GM11168 (cell line): Measurements from ENCODE around the gene ZNF19.

ENCODE experiments used
- in situ Hi-C: fragments of 300-500 bp; cut with MboI; formaldehyde crosslinking; loops from one replicate; pipeline ENCODE4 v1.12.0; 2022; ENCODE audit warnings: low sequenced_read_pairs; ENCODE audit not compliant: unreplicated experiment

ZNF19 gene

GRCh38 chr16:71489122-71489521 is at the start of gene ZNF19:
Gene ZNF19 (minus strand): TSS chr16:71489324. CDS start chr16:71482114, 7,210 bp downstream.
- in situ Hi-C loops: no loop called here

- in situ Hi-C loops: no loop called here
Observed at GRCh38 chr16:71537643-71538042, 48.5 kb upstream of the ZNF19 start.

GRCh38 chr16:71536752-71537499 is 47.8 kb upstream of the ZNF19 start:
- in situ Hi-C loops: no loop called here

DNA sequence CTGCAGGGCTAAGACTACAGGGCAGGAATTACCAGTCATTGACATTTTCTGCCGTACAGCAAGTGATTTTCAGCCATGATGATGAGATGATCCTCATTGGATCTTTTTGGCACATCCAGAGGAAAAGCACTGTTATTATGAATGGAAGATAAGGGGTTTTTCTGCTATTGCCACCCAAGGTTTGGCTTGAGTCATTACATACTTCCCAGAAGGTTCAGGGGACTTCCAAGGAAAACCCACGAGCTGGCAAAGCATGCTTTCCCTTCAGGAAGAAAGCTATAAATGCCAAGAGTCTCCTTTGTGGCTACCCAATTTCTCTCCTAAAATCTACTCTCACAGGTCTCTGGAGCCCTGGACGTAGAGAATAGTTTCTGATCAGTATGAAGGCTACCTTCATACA is 43.2 kb upstream of the ZNF19 start:
- in situ Hi-C loops: no loop called here

- in situ Hi-C loops: no loop called here
Observed at GRCh38 chr16:71528863-71529262, 39.7 kb upstream of the ZNF19 start.

DNA sequence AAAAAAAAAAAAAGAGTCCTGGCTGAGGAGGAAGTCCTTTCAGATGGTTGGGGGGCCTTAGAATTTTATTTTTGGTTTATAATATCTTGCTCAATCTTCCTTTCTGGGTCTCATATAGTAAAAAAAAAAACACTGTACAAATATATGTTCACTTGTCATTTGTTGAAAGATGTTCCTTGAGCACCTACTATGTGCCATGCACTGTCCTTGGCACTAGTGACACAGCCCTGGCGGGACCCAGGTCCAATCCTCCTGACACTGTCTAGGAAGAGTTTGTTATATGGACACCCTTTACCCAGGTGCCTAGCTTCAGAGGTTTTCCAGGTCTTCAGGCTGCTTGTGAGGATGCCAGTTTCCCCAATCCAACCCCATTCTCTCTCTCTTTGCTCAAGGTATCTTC is 39.1 kb upstream of the ZNF19 start:
- in situ Hi-C loops: no loop called here

DNA sequence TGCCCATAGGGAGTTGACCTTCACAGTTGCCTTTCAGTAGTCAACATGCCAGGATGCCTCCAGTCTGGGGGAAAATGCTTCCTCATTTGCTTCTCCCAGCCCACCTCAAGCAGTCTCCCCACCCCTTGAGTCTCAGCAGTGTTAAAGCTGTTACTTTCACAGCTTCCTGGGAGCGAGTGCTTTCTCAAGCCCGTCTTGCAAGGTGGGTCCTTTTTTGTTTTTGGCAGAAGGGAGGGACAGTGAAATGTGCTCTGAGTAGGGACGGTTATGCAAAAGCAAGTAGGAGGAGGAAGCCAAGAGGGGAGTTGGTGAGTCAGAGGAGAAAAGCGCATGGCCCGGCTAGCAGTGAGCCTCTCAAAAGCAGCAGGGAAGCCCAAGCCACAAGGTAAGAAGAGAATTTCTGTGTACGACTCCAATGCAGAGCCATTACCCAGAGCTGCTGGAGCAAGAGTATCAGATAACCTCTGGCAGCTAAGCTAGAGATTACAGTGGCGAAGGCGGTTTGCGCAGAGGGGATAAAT is 37.0 kb upstream of the ZNF19 start, which contains the start of gene CHST4:
Gene CHST4 (plus strand): TSS at position 316 of the 521 bp plus-strand sequence. CDS start 10,252 bp downstream, outside the sequence.
- in situ Hi-C loops: no loop called here

DNA sequence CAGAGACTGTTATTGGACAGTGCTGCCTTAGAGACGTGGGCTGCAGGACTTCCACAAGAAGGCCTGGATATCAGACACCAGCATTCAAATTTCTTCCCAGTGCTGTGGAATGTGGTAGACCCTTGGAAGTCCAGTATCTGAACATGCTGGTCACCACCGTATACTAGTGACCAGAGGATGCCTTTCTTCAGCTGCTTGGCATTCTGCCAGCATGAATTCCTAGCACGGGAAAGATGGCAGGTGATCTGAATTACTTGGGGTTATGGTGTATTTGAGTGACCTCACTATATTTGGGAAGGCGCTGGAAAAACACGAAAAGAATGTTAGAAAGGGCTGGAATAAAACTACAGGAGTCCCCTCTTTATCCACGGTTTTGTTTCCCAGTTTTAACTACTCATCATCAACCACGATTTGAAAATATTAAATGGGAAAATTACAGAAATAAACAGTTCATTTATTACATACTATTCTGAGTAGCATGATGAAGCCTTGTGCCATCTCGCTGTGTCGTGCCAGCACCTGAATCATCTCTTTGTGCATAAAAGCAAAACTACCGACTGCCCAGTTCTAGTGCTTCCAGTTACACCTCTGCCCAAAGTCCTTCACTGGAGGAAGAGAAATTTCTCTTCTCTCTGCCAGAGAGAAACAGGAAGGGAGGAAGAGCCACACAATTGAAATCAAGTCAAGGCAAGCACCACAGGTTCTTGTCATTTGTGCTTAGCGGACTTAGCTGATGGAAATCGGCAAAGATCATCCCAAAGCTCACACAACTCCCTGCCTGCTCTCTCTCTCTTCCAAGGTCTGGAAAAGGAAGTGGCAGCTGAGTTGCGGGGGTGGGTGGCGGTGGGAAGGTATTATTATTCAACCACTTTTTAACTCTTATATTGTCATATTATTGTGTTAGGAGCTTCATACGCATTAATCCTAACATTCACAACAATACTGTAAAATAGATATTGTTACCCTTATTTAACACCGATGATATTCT is 35.7 kb upstream of the ZNF19 start:
- in situ Hi-C loops: no loop called here

GRCh38 chr16:71520550-71520949 is 31.4 kb upstream of the ZNF19 start:
- in situ Hi-C loops: no loop called here

- in situ Hi-C loops: no loop called here
Observed at GRCh38 chr16:71515026-71515425, 25.9 kb upstream of the ZNF19 start.

- in situ Hi-C loops: no loop called here
Observed at GRCh38 chr16:71514476-71514875, 25.4 kb upstream of the ZNF19 start.

DNA sequence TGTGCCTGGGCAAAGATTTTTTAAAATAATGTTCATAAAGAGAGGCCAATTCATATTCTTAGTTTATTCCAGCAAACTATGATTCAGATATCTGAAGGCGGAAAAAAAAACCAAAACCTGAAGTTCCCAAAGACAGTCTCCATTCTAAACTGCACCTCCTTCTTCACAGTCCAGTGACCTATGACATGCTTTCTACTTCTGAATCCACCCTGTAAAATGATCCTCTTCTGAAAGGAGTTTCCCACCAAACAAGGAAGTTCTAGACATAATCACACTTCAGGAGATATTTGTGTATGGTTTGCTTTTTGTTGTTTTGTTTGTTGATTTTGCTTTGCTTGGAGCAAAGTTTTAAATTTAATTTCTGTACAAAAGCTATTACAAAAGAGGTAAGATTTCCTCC is 24.2 kb upstream of the ZNF19 start:
- in situ Hi-C loops: no loop called here

GRCh38 chr16:71507061-71507460 is 17.9 kb upstream of the ZNF19 start:
- in situ Hi-C loops: no loop called here

- in situ Hi-C loops: loop anchor here (5.0 kb wide), 1 partner anchor 88 kb away; no protein-coding TSS in a partner anchor
Observed at GRCh38 chr16:71504901-71505300, 15.8 kb upstream of the ZNF19 start.

DNA sequence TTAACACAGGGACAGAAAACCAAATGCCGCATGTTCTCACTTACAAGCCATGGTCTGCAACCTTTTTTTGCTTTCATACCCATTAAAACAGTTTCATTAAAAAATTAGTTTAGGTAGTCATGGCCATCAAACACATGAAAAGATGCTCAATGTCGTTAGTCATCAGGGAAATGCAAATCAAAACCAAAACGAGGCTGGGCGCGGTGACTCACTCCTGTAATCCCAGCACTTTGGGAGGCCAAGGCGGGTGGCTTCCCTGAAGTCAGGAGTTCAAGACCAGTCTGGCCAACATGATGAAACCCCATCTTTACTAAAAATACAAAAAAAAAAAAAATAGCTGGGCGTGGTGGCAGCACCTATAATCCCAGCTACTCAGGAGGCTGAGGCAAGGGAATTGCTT is 14.9 kb upstream of the ZNF19 start:
- in situ Hi-C loops: loop anchor here (5.0 kb wide), 1 partner anchor 87 kb away; no protein-coding TSS in a partner anchor

GRCh38 chr16:71501547-71501946 is 12.4 kb upstream of the ZNF19 start:
- in situ Hi-C loops: loop anchor here (5.0 kb wide), 1 partner anchor 84 kb away; no protein-coding TSS in a partner anchor

DNA sequence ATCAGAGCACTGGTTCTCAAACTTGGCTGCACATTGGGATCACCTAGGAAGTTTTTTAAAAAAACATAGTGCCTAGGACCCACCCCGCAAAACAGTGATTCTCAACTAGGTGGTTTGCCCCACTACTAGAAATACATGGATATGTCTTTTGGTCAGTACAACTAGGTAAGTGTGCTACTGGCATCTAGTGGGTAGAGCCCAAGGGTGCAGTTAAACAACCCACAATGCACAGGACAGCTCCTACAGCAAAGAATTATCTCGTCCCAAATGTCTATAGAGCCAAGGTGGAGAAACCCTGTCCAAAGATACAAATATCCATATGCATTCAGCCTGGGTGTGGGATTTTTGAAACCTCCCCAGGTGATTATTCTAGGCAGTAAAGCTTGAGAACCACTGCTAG is 11.8 kb upstream of the ZNF19 start:
- in situ Hi-C loops: loop anchor here (5.0 kb wide), 1 partner anchor 84 kb away; no protein-coding TSS in a partner anchor

- in situ Hi-C loops: loop anchor here (5.0 kb wide), 1 partner anchor 83 kb away; no protein-coding TSS in a partner anchor
Observed at GRCh38 chr16:71499775-71500364, 10.7 kb upstream of the ZNF19 start.

DNA sequence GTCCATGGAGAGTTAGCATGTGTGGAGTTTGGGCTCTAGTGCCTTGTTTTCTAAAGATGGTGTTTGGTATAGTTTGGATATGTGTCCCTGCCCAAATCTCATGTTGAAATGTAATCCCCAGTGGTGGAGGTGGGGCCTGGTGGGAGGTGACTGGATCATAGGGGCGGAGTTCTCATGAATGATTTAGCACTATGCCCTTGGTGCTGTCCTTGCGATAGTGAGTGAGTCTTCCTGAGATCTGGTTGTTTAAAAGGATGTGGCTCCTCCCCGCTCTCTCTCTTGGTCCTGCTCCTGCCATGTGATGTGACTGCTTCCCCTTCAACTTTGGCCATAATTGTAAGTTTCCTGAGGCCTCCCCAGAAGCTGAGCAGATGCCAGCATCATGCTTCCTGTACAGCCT is 8.9 kb upstream of the ZNF19 start:
- in situ Hi-C loops: no loop called here

DNA sequence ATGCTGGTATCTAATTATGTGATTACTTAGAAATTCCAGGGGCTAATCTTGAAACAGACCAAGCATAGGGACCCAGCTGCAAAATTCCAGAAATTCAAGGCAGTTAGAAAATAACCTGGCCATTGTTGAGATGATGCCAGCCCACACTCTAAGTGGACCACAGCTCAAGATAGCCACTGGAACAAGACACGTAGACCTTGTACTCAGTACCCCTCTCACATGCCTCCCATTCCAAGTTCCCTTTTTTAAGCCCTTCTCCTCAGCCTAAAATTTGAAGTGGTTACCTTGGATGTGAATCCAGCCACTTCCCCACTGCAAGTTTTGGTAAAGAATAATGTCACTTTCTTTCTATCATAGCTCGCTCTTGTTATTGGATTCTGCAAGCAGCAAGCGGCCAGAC is 4.1 kb upstream of the ZNF19 start:
- in situ Hi-C loops: no loop called here
